GM04503 (cell line): ENCODE data around the gene ATF3.

ENCODE experiments used
- DNase-seq: peaks from one replicate; pipeline ENCODE4 v3.0.0-alpha.2; 2012; ENCODE audit warnings: low read depth

ATF3 gene

GRCh38 chr1:212587016-212587887 lies 21.3 kb upstream of the ATF3 start:
- DNase-seq, result no peak

DNA sequence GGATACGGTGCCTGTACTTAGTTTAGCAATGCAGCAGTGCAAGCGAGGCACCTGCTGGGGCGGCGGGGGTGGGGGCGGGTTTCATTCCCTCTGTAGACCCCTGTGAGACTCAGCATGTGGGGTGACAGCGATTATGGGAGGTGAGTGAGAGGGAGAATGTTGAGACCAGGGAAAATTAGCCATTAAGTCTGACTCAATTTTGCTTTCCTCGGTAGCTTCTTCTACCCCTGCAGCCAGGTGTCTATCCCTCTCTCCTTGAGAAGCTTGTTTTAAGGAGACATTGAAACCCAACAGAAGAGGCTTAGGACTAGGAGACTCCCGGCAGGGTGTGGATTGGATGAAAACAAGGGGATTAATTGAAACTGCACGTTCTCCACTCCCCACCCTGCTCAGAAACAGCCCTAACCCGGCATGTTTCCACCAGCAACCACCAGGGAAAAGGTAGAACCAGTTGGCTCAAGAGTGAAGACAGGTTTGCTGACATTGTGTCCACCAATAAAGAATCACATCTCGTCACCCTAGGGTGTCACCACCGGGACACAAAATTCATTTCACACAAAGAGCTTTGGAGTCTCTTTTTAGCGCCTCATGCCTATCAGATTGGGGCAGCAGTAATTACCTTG lies 20.6 kb upstream of the ATF3 start:
- no peak for DNase-seq

DNA sequence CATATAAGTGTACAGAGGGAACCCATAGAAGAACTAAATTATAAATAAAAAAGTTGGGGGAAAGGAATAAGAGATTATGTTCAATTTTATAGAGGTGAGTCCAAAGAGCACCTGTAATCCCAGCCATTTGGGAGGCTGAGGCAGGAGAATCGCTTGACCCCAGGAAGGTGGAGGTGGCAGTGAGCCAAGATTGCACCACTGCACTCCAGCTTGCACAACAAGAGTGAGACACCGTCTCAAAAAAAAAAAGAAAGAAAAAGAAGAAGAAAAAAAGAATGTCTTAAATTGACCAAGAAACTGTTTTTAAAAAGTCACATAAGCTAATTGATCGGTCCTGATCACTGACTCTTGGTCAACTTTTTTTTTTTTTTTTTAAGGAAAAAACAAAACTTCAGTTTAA lies 19.1 kb upstream of the ATF3 start:
- no peak for DNase-seq

GRCh38 chr1:212591922-212592321 lies 16.6 kb upstream of the ATF3 start:
- DNase-seq, result no peak

GRCh38 chr1:212593821-212594251 lies 14.7 kb upstream of the ATF3 start:
- no peak for DNase-seq

- no peak for DNase-seq
Measured at GRCh38 chr1:212594640-212595039, 13.9 kb upstream of the ATF3 start.

- DNase-seq, result no peak
Measured at GRCh38 chr1:212595229-212595628, 13.3 kb upstream of the ATF3 start.

- DNase-seq, result peak; percentile 95
Measured at GRCh38 chr1:212595787-212596714, 12.5 kb upstream of the ATF3 start.

- no peak for DNase-seq
Measured at GRCh38 chr1:212596798-212597197, 11.8 kb upstream of the ATF3 start.

DNA sequence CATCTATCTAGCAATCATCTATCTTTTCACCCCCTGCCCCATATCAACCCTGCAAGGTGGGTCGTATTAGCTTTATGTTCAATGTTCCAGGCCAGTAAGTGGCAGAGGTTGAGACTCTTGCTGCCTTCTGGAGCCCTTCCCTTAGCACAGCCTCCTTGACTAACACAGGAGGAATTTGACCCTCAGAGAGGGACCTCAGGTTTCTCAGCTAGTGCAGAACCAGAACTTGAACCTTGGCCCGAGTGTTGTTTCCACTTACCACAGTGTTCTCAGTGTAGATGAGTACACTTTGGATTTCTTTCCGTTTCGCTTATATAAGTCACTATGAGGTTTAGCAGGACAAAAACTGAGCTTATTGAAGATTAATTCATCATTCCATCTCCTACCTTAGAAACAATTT lies 11.1 kb upstream of the ATF3 start:
- DNase-seq, result no peak

GRCh38 chr1:212600071-212600915 lies 8.3 kb upstream of the ATF3 start:
- no peak for DNase-seq

DNA sequence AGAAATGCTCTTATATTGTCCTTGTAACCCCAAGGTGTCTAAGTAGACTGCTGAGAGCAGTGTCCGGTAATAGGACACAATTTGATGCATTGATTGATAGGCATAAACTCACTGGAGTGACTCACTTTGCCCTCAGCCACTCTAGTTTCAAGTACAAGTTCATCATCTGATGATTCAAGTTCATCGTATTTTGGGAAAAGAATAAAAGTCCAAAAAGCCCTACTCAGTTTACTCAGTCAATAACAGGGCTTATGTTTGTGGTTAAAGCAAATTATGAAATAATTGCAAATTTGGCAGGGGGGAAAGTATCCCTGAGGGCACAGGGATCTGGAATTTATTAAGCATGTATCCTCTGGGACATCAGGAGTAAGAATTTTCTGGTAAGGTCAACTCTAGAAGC lies 7.6 kb upstream of the ATF3 start:
- no peak for DNase-seq

DNA sequence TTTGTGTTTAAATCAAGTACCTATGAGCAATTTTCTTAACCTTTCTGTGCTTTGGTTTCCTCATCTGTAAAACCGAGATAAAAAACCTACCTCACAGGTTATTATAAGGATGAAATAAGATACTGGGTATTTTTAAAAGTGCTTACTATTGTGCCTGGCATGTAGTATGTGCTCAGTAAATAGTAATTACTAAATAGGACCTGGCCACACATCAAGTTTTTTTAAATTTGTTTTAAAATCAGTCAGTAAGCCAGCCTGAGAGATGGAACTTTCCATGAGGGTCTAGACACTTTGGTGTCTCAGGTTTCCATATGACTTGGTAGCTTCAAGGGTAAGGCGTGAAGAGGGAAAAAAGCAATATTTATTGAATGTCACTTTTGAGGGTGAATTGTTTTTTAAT lies 7.0 kb upstream of the ATF3 start:
- DNase-seq, result no peak

DNA sequence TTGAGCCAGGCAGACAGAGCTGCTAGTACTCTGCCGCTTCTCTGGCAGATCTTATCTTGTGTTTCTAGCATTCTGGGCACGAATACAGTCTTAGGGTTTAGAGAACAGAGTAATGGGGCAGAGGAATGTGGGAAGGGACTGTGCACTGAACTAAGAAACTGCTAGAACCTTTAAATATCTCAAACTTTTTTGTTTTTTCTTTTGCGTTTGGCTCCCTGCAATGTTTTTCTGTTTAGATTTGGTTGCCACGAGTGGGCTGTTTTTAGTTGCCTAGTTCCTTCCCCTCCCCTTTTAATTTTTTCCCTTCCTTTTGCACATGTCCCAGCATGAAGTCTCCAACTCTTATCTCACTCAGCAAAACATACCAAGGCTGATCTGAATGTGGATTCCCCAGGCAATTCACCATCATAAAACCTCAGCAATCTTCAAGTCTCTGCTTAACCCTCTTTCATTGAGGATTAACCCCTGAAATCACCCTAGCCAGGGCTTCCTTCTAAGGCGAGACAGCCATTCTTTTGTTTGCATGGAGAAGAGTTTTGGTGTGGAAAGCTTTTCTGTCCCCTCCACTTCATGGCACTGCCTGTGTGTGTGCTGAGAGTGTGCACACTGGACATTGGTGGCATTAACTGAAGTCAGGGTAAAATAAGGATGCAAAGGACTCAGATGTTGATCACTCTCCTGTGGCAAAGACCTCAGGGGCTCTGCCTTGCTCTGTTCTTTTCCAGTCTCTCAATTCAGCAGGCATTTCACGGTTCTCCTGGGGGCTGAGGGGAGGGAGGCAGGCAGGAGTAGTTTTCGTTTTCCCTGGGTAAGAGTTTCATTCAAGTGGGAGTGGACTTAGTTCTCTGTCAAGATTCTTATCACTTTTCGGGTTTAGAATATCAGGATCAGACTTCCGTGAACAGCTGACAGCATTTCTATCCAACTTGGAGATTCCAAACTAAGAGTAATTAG lies 2.8 kb upstream of the ATF3 start:
- no peak for DNase-seq

- no peak for DNase-seq
Measured at GRCh38 chr1:212606395-212607205, 2.0 kb upstream of the ATF3 start.

GRCh38 chr1:212607206-212607912 lies 1.2 kb upstream of the ATF3 start:
- DNase-seq, result no peak

DNA sequence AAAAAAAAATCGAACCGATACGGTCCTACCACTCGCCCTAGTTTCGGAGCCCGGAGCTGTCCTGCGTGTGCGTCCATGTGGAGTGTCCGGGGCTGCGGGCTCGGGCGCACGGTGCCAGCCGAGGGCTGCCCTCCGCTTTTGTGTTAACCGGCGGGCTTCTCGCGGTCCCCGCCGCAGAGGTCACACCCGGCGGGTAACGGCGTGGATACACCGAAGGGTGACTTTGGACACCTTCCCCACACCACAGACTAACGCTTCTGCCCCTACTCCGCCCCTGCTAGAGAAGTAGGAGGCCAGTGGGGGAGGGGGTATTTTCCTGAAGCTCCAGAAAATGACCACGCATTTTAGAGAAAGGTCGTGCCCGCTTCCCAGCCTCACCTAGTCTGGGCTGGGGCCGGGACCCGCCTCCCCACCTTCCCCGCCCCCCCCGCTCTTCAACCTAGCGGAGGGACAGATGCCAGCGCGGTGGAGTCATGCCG lies 609 bp upstream of the ATF3 start:
- no peak for DNase-seq

DNA sequence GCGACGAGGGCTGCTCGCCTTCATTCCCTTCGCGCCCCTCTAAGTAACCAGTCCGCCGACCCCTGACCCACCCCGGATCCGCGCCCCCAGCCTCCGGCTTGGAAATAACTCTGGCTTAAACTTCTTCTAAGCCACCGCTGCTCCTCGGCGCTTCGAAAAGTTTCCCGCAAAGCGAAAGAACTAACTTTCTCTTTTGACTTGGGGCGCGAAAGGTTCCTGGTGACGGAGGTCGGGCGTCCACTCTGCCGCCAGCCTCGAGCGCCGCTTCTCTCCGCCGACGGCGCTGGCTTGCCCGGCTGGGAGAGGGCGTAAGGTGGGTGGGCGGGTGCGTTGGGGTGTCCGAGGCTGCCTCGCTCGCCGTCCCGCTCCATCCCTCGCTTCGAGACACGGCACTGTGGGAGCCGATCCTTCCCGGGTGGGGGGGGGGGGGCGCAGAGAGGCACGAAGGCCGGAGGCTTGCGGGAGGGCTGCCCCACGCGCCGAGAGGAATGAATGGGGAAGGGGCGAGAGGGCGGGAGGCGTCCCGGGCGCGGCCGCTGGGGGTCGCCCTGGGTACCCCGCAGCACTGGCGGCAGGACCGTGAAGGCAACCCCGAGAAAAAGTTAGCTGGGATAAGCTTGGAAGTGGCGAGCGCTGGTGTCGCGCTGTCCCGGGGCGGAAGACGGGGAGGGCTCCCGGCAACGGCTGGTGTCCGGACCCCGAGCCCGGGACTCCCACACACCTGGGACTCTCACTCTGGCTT lies 569 bp downstream of the ATF3 start:
- no peak for DNase-seq
